K562 (cell line): Measurements from ENCODE around the gene CNTN2. TPM values are rescaled to one million over a fixed set of nuclear protein-coding genes. Genes with fewer than 3 reads are reported as not detected.

ENCODE experiments used
- COPS2 ChIP-seq: fragments of 450-650 bp; conservative IDR thresholded peaks from 2 replicates; pipeline ENCODE4 v1.6.1; 2016; ENCODE audit warnings: mild to moderate bottlenecking, moderate library complexity
- GATA2 ChIP-seq: sonication (generic); formaldehyde crosslinking; IDR thresholded peaks from 2 replicates; pipeline ENCODE4 v1.4.0; 2020; ENCODE audit warnings: mild to moderate bottlenecking, missing genetic modification reagents
- HDAC6 ChIP-seq: IDR thresholded peaks from 2 replicates; pipeline ENCODE4 v1.6.1; 2012; ENCODE audit warnings: low read depth, mild to moderate bottlenecking, control low read depth, inconsistent platforms, low read length, moderate library complexity
- JUNB ChIP-seq: fragments of 450-650 bp; formaldehyde crosslinking; conservative IDR thresholded peaks from 2 replicates; pipeline ENCODE4 v1.4.0; 2020; ENCODE audit warnings: mild to moderate bottlenecking
- PHF20 ChIP-seq: fragments of 450-650 bp; IDR thresholded peaks from 2 replicates; pipeline ENCODE4 v1.6.1; 2018; ENCODE audit not compliant: partially characterized antibody
- PPARD ChIP-seq: fragments of 250-450 bp; sonication (Bioruptor Pico); IDR thresholded peaks from 2 replicates; pipeline ENCODE4 v1.8.0; 2022; ENCODE audit warnings: inconsistent platforms, mild to moderate bottlenecking, moderate library complexity
- polyA plus RNA-seq, 8 experiments: library from polyadenylated mRNA; depleted of rRNA in 4 of 8; stranded (reverse) in 5 of 8; unstranded in 3 of 8; fragments of >200 nt; fragmentation: Nextera tagmentation in 2 of 8; fragmentation: Illumina TruSeq in 1 of 8; extraction: Ambion mirVana in 2 of 8; extraction: Trizol in 1 of 8; gene quantifications; 2 replicates each; pipeline versions ENCODE4 v1.2.1 to v1.2.3, GENCODE V29; 2011 to 2014; ENCODE audit warnings: inconsistent platforms in 1 of 8, missing spikeins in 1 of 8
- total RNA-seq, 7 experiments: library from RNA; depleted of rRNA in 6 of 7; stranded (reverse); fragments of >200 nt in 6 of 7; fragmentation: Illumina TruSeq in 2 of 7; extraction: Trizol in 2 of 7; gene quantifications; 2 replicates each; pipeline versions ENCODE4 v1.2.1 to v1.2.3, GENCODE V29; 2011 to 2021; ENCODE audit warnings: low replicate concordance in 1 of 7
- TF ChIP-seq, protein P1 (sequence below): fragments of 250-450 bp; sonication (Bioruptor Pico); IDR thresholded peaks from 2 replicates; pipeline ENCODE4 v1.4.0; 2020
- TF ChIP-seq, protein P2 (sequence below), 2 experiments: IDR thresholded peaks; 2 replicates each; pipeline ENCODE4 v1.6.1; 2012; ENCODE audit warnings: improper control_type of control experiment in 2 of 2, low read depth in 2 of 2, low read length in 2 of 2, borderline replicate concordance in 1 of 2

CNTN2 gene
- total and polyA plus RNA-seq, 9 of the 15 experiments (the other 6 are each of a cell fraction or from before 2014, with no cell fraction given): not detected

DNA sequence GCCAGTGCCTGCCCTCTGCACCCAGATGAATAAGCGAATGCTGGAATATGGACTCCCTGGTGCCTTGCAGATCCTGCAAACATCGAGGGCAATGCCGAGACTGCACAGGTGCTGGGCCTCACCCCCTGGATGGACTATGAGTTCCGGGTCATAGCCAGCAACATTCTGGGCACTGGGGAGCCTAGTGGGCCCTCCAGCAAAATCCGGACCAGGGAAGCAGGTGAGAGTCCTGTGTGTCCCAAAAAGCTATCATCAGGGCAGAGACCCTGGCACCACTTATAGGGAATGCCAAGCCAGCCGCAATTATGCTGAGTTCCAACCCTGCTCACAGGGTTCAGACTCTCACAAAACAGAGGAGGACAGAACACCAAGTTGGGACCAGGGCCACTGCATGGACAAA is 24.0 kb downstream of the CNTN2 start (continued):
- TF ChIP-seq HDAC6 (no peak), GATA2 (CRISPR knock-in tag) (no peak), COPS2 (no peak), PPARD (CRISPR knock-in tag) (no peak), JUNB (no peak), PHF20 (no peak)
- TF ChIP-seq, protein P1, sequence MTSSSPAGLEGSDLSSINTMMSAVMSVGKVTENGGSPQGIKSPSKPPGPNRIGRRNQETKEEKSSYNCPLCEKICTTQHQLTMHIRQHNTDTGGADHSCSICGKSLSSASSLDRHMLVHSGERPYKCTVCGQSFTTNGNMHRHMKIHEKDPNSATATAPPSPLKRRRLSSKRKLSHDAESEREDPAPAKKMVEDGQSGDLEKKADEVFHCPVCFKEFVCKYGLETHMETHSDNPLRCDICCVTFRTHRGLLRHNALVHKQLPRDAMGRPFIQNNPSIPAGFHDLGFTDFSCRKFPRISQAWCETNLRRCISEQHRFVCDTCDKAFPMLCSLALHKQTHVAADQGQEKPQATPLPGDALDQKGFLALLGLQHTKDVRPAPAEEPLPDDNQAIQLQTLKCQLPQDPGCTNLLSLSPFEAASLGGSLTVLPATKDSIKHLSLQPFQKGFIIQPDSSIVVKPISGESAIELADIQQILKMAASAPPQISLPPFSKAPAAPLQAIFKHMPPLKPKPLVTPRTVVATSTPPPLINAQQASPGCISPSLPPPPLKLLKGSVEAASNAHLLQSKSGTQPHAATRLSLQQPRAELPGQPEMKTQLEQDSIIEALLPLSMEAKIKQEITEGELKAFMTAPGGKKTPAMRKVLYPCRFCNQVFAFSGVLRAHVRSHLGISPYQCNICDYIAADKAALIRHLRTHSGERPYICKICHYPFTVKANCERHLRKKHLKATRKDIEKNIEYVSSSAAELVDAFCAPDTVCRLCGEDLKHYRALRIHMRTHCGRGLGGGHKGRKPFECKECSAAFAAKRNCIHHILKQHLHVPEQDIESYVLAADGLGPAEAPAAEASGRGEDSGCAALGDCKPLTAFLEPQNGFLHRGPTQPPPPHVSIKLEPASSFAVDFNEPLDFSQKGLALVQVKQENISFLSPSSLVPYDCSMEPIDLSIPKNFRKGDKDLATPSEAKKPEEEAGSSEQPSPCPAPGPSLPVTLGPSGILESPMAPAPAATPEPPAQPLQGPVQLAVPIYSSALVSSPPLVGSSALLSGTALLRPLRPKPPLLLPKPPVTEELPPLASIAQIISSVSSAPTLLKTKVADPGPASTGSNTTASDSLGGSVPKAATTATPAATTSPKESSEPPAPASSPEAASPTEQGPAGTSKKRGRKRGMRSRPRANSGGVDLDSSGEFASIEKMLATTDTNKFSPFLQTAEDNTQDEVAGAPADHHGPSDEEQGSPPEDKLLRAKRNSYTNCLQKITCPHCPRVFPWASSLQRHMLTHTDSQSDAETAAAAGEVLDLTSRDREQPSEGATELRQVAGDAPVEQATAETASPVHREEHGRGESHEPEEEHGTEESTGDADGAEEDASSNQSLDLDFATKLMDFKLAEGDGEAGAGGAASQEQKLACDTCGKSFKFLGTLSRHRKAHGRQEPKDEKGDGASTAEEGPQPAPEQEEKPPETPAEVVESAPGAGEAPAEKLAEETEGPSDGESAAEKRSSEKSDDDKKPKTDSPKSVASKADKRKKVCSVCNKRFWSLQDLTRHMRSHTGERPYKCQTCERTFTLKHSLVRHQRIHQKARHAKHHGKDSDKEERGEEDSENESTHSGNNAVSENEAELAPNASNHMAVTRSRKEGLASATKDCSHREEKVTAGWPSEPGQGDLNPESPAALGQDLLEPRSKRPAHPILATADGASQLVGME (CRISPR knock-in tag): no peak
- TF ChIP-seq, protein P2, sequence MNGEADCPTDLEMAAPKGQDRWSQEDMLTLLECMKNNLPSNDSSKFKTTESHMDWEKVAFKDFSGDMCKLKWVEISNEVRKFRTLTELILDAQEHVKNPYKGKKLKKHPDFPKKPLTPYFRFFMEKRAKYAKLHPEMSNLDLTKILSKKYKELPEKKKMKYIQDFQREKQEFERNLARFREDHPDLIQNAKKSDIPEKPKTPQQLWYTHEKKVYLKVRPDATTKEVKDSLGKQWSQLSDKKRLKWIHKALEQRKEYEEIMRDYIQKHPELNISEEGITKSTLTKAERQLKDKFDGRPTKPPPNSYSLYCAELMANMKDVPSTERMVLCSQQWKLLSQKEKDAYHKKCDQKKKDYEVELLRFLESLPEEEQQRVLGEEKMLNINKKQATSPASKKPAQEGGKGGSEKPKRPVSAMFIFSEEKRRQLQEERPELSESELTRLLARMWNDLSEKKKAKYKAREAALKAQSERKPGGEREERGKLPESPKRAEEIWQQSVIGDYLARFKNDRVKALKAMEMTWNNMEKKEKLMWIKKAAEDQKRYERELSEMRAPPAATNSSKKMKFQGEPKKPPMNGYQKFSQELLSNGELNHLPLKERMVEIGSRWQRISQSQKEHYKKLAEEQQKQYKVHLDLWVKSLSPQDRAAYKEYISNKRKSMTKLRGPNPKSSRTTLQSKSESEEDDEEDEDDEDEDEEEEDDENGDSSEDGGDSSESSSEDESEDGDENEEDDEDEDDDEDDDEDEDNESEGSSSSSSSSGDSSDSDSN (IDR thresholded peaks at IDR 0.05; ENCODE audit: borderline replicate concordance in 1 of 2, low read depth in 2 of 2, low read length in 2 of 2): no peak
